ENCODE data around the gene TAS2R43.
"Not testable (repeated sequence)": the region's sequence is repeated elsewhere in the genome, so short reads cannot be mapped to it uniquely, and the experiment has no call there.

Gene TAS2R43

GRCh38 chr12:11092128-11092527, at the start of gene TAS2R43:
TSS of gene TAS2R43 (minus strand) at chr12:11092313. CDS start at chr12:11092229, 84 bp downstream.
- DNase-seq (ENCODE audit: low spot score) = no peak

- no peak for DNase-seq (ENCODE audit: low spot score)
Measured at GRCh38 chr12:11136075-11136474, 44.0 kb upstream of the TAS2R43 start.

GRCh38 chr12:11134305-11134704, 42.2 kb upstream of the TAS2R43 start, which contains the start of gene TAS2R30:
TSS of gene TAS2R30 (minus strand) at chr12:11134644. CDS start at chr12:11134244, 400 bp downstream.
- DNase-seq (ENCODE audit: low spot score) = no peak

- no peak for DNase-seq (ENCODE audit: low spot score)
Measured at GRCh38 chr12:11133816-11134215, 41.7 kb upstream of the TAS2R43 start.

GRCh38 chr12:11133162-11133561, 41.0 kb upstream of the TAS2R43 start:
- no peak for DNase-seq (ENCODE audit: low spot score)

- DNase-seq (ENCODE audit: low spot score) = no peak
Measured at GRCh38 chr12:11130999-11131398, 38.9 kb upstream of the TAS2R43 start.

GRCh38 chr12:11130382-11130781, 38.3 kb upstream of the TAS2R43 start:
- no peak for DNase-seq (ENCODE audit: low spot score)

- DNase-seq (ENCODE audit: low spot score) = not testable (repeated sequence)
Measured at GRCh38 chr12:11114130-11114529, 22.0 kb upstream of the TAS2R43 start.

GRCh38 chr12:11111213-11111612, 19.1 kb upstream of the TAS2R43 start:
- DNase-seq (ENCODE audit: low spot score) = not testable (repeated sequence)

GRCh38 chr12:11108862-11109261, 16.7 kb upstream of the TAS2R43 start:
- no peak for DNase-seq (ENCODE audit: low spot score)

- DNase-seq (ENCODE audit: low spot score) = no peak
Measured at GRCh38 chr12:11107719-11108118, 15.6 kb upstream of the TAS2R43 start.

- no peak for DNase-seq (ENCODE audit: low spot score)
Measured at GRCh38 chr12:11106288-11106687, 14.2 kb upstream of the TAS2R43 start.

- DNase-seq (ENCODE audit: low spot score) = no peak
Measured at GRCh38 chr12:11105546-11105945, 13.4 kb upstream of the TAS2R43 start.

- DNase-seq (ENCODE audit: low spot score) = not testable (repeated sequence)
Measured at GRCh38 chr12:11094910-11095309, 2.8 kb upstream of the TAS2R43 start.

- DNase-seq (ENCODE audit: low spot score) = no peak
Measured at GRCh38 chr12:11089246-11089645, 2.9 kb downstream of the TAS2R43 start.

GRCh38 chr12:11085419-11085818, 6.7 kb downstream of the TAS2R43 start:
- no peak for DNase-seq (ENCODE audit: low spot score)

- no peak for DNase-seq (ENCODE audit: low spot score)
Measured at GRCh38 chr12:11081987-11082386, 10.1 kb downstream of the TAS2R43 start.

GRCh38 chr12:11078246-11078645, 13.9 kb downstream of the TAS2R43 start:
- no peak for DNase-seq (ENCODE audit: low spot score)

- no peak for DNase-seq (ENCODE audit: low spot score)
Measured at GRCh38 chr12:11075642-11076041, 16.5 kb downstream of the TAS2R43 start.

- DNase-seq (ENCODE audit: low spot score) = no peak
Measured at GRCh38 chr12:11071414-11071813, 20.7 kb downstream of the TAS2R43 start.

- no peak for DNase-seq (ENCODE audit: low spot score)
Measured at GRCh38 chr12:11070999-11071398, 21.1 kb downstream of the TAS2R43 start.

- no peak for DNase-seq (ENCODE audit: low spot score)
Measured at GRCh38 chr12:11069854-11070365, 22.2 kb downstream of the TAS2R43 start.

GRCh38 chr12:11067514-11067913, 24.6 kb downstream of the TAS2R43 start:
- DNase-seq (ENCODE audit: low spot score) = no peak

- DNase-seq (ENCODE audit: low spot score) = not testable (repeated sequence)
Measured at GRCh38 chr12:11062194-11062593, 29.9 kb downstream of the TAS2R43 start, which contains the start of gene TAS2R46. TSS of gene TAS2R46 (minus strand) at chr12:11062294. CDS start at chr12:11062294, 0 bp downstream.

Data from GM03348 (cell line).